HepG2 (cell line): ENCODE results near the gene FUCA1. TPM values are rescaled to one million over a fixed set of nuclear protein-coding genes. Genes with fewer than 3 reads are reported as not detected.
A peak's percentile ranks its signal among the peaks of the same experiment; 100 is the strongest.

Source experiments
- ATAC-seq: fragments of 200-7000 bp; cut with Tn5 transposase; 3 replicates; pipeline ENCODE4 v1.9.1; 2020; ENCODE audit warnings: mild to moderate bottlenecking, moderate library complexity
- BruUV-seq: library from RNA; stranded (reverse); fragments of 400-500 nt; replicated peaks from 2 replicates; lab custom pipeline; 2021; lab: Mats Ljungman, UMichigan
- CTCF ChIA-PET: fragments of 300-600 bp; formaldehyde crosslinking; extraction: SDS; loops from one replicate; lab custom pipeline; 2021; ENCODE audit warnings: low total read pairs, inconsistent platforms, low intra/inter-chr PET ratio; lab: Yijun Ruan, JAX
- POLR2A ChIA-PET: fragments of 350-600 bp; sonication (Branson Sonifier 250); formaldehyde crosslinking; loops from one replicate; lab custom pipeline; 2020; ENCODE audit warnings: antibody characterized with exemption, inconsistent platforms; lab: Yijun Ruan, JAX
- DNase-seq: peaks from one replicate; pipeline ENCODE4 v3.0.0-alpha.2; 2015; ENCODE audit warnings: low spot score
- FAIRE-seq: peaks from 3 replicates; lab custom pipeline; 2011; peaks lifted over from hg19 to GRCh38; lab: Jason Lieb, UNC
- H2AFZ ChIP-seq: one replicate; pipeline ENCODE4 v1.6.1; 2011; ENCODE audit warnings: low read length, inconsistent platforms
- H3K27ac ChIP-seq: fragments of 300-600 bp; 3 replicates; pipeline ENCODE4 v1.8.0; 2011; ENCODE audit warnings: mixed run types, mild to moderate bottlenecking, mixed read lengths, low read length, inconsistent platforms; ENCODE audit not compliant: insufficient read depth; ENCODE audit errors: extremely low read length
- H3K27me3 ChIP-seq, 2 experiments: fragments of 200-600 bp in 1 of 2; 2 replicates in 1 of 2; 3 replicates in 1 of 2; pipeline versions ENCODE4 v1.6.0 to v1.8.0; 2011; ENCODE audit warnings: low read length in 2 of 2, mild to moderate bottlenecking in 2 of 2, moderate library complexity in 2 of 2, inconsistent platforms in 1 of 2; ENCODE audit not compliant: insufficient read depth in 2 of 2, control insufficient read depth in 1 of 2
- H3K36me3 ChIP-seq, 2 experiments: fragments of 200-600 bp in 1 of 2; replicated peaks in 1 of 2; 2 replicates in 1 of 2; 3 replicates in 1 of 2; pipeline versions ENCODE4 v1.5.1 to v1.8.0; 2011; ENCODE audit warnings: low read length in 2 of 2, inconsistent platforms in 1 of 2; ENCODE audit not compliant: insufficient read depth in 2 of 2, control insufficient read depth in 1 of 2
- H3K4me1 ChIP-seq: 2 replicates; pipeline ENCODE4 v1.5.1; 2012; ENCODE audit warnings: low read length, inconsistent platforms; ENCODE audit not compliant: insufficient read depth
- H3K4me2 ChIP-seq: 2 replicates; pipeline ENCODE4 v1.6.0; 2011; ENCODE audit warnings: low read depth, low read length, inconsistent platforms
- H3K4me3 ChIP-seq, 3 experiments: fragments of 200-600 bp in 1 of 3; sonication (generic), shearing (Covaris generic) in 1 of 3; replicated peaks in 1 of 3; 2 replicates each; pipeline ENCODE4 v1.5.1; 2011 to 2016; ENCODE audit warnings: low read length in 3 of 3, inconsistent platforms in 2 of 3, low read depth in 2 of 3, mild to moderate bottlenecking in 2 of 3, control low read depth in 1 of 3, mixed read lengths in 1 of 3; ENCODE audit not compliant: insufficient read depth in 1 of 3
- H3K79me2 ChIP-seq: one replicate; pipeline ENCODE4 v1.6.1; 2011; ENCODE audit warnings: low read length, inconsistent platforms; ENCODE audit not compliant: insufficient read depth
- H3K9ac ChIP-seq: 2 replicates; pipeline ENCODE4 v1.6.0; 2011; ENCODE audit warnings: mild to moderate bottlenecking, low read depth, low read length, inconsistent platforms; ENCODE audit not compliant: insufficient read depth
- H3K9me3 ChIP-seq: 2 replicates; pipeline ENCODE4 v1.5.1; 2012; ENCODE audit warnings: mild to moderate bottlenecking, low read length
- H4K20me1 ChIP-seq: 2 replicates; pipeline ENCODE4 v1.6.0; 2011; ENCODE audit warnings: inconsistent platforms, mild to moderate bottlenecking, low read length, moderate library complexity; ENCODE audit not compliant: insufficient read depth
- ATF7-NPFF ChIP-seq: sonication (generic); formaldehyde crosslinking; IDR thresholded peaks from 2 replicates; pipeline ENCODE4 v1.8.1; 2023; ENCODE audit warnings: mild to moderate bottlenecking, low read depth, missing genetic modification reagents, moderate library complexity
- BRF2 ChIP-seq: sonication (generic); formaldehyde crosslinking; IDR thresholded peaks from 2 replicates; pipeline ENCODE4 v1.8.1; 2022; ENCODE audit warnings: mild to moderate bottlenecking, missing genetic modification reagents
- ELF3 ChIP-seq: IDR thresholded peaks from 2 replicates; pipeline ENCODE4 v1.6.1; 2016; ENCODE audit warnings: missing genetic modification reagents, missing compliant biosample characterization
- IRF9 ChIP-seq: sonication (generic); formaldehyde crosslinking; IDR thresholded peaks from 2 replicates; pipeline ENCODE4 v1.8.0; 2022; ENCODE audit warnings: missing genetic modification reagents, mild to moderate bottlenecking, borderline replicate concordance
- MNT ChIP-seq: fragments of 450-650 bp; IDR thresholded peaks from 2 replicates; pipeline ENCODE4 v1.6.1; 2016
- ZBTB14 ChIP-seq: sonication (generic); formaldehyde crosslinking; IDR thresholded peaks from 2 replicates; pipeline ENCODE4 v1.4.0; 2020; ENCODE audit warnings: missing genetic modification reagents
- ZNF121 ChIP-seq: sonication (generic); formaldehyde crosslinking; IDR thresholded peaks from 2 replicates; pipeline ENCODE4 v1.5.0; 2020; ENCODE audit warnings: mild to moderate bottlenecking, missing genetic modification reagents
- ZNF275 ChIP-seq: sonication (generic); formaldehyde crosslinking; IDR thresholded peaks from 2 replicates; pipeline ENCODE4 v1.8.0; 2022; ENCODE audit warnings: missing genetic modification reagents, mild to moderate bottlenecking, inconsistent platforms, borderline replicate concordance
- ZNF589 ChIP-seq: sonication (generic); formaldehyde crosslinking; conservative IDR thresholded peaks from 2 replicates; pipeline ENCODE4 v1.8.0; 2022; ENCODE audit warnings: mild to moderate bottlenecking, moderate library complexity, missing genetic modification reagents
- WGBS: methylation state at CpG from one replicate; pipeline ENCODE4 v1.1.6; 2017; ENCODE audit warnings: low lambda C conversion rate; 5-methylcytosine and 5-hydroxymethylcytosine counted together
- in situ Hi-C: cut with HindIII; loops from 2 replicates; pipeline ENCODE4 v1.10.0; 2017; ENCODE audit warnings: low pct_unique_long_range_greater_than_20kb; ENCODE audit not compliant: extremely low pct_ligation_motif_present
- intact Hi-C: fragments of 100-400 bp; cut with micrococcal nuclease; formaldehyde crosslinking; loops from one replicate; pipeline ENCODE4 v1.10.0; 2022; ENCODE audit not compliant: unreplicated experiment
- polyA plus RNA-seq, 8 experiments: library from polyadenylated mRNA; depleted of rRNA in 3 of 8; stranded (reverse) in 7 of 8; unstranded in 1 of 8; fragments of >200 nt; fragmentation: Illumina TruSeq in 4 of 8; extraction: Trizol in 4 of 8; gene quantifications; 2 replicates each; pipeline versions ENCODE4 v1.2.1 to v1.2.3, GENCODE V29; 2011 to 2016; ENCODE audit warnings: low read depth in 4 of 8, missing spikeins in 1 of 8, mixed read lengths in 1 of 8; ENCODE audit not compliant: insufficient read depth in 1 of 8
- total RNA-seq, 5 experiments: library from RNA; depleted of rRNA; stranded (reverse); fragments of >200 nt; fragmentation: Illumina TruSeq; extraction: Trizol; gene quantifications; 2 replicates each; pipeline ENCODE4 v1.2.3, GENCODE V29; 2016; ENCODE audit warnings: low read depth in 1 of 5

FUCA1 gene
- total and polyA plus RNA-seq, 2 of the 13 experiments (the other 11 are each of a cell fraction or from before 2014, with no cell fraction given) = 32.7 to 33.6 TPM

GRCh38 chr1:23904748-23905357 lies 36.8 kb upstream of the FUCA1 start:
- TF ChIP-seq ZNF589 (CRISPR knock-in tag) (no peak), IRF9 (CRISPR knock-in tag) (no peak), BRF2 (CRISPR knock-in tag) (no peak), ZBTB14 (no peak), ELF3 (CRISPR knock-in tag) (no peak), ZNF121 (CRISPR knock-in tag) (no peak), MNT (peak; percentile 38; the same call in 1 of the 2 replicates), ZNF275 (no peak), ATF7-NPFF (no peak)
- POLR2A ChIA-PET = no interaction called here
- H3K4me1 ChIP-seq = peaks cover 13% of the 10 kb centered on the region
- H3K4me2 ChIP-seq = no peak overlapping the region
- no peaks in the 10 kb centered on the region for H3K9me3 ChIP-seq
- intact Hi-C loops (no loop called here), in situ Hi-C loops (no loop called here)
- H3K27ac ChIP-seq = no peak overlapping the region
- CTCF ChIA-PET = no interaction called here
- H2AFZ ChIP-seq = no peak overlapping the region
- FAIRE-seq (no peak), DNase-seq (no peak), ATAC-seq (no peak)
- no peaks in the 10 kb centered on the region for H4K20me1 ChIP-seq
- no peak overlapping the region for H3K4me3 ChIP-seq
- WGBS = 56% methylated on average over 10 of the region's 10 CpGs
- H3K27me3 ChIP-seq = peaks cover 1 to 39% of the 10 kb centered on the region in 2 experiments; a peak in 4 of 5 replicates
- H3K9ac ChIP-seq = no peak overlapping the region
- no peaks in the 10 kb centered on the region for H3K36me3 ChIP-seq
- no TSS peak for BruUV-seq
- H3K79me2 ChIP-seq = no peaks in the 10 kb centered on the region
